Stimulated activated CD4-positive, alpha-beta T cell treated with anti-CD3 and anti-CD28 coated beads, TNF-alpha, amount 100 ng/mL, for 24 hours (primary cell): ENCODE results near the gene KRTAP19-8.

ENCODE experiments used
- DNase-seq, 3 experiments: peaks; one replicate each; pipeline ENCODE4 v3.0.0-alpha.2; 2020; ENCODE audit warnings: low read depth in 3 of 3

Gene KRTAP19-8, protein sequence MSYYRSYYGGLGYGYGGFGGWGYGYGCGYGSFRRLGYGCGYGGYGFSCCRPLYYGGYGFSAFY

DNA sequence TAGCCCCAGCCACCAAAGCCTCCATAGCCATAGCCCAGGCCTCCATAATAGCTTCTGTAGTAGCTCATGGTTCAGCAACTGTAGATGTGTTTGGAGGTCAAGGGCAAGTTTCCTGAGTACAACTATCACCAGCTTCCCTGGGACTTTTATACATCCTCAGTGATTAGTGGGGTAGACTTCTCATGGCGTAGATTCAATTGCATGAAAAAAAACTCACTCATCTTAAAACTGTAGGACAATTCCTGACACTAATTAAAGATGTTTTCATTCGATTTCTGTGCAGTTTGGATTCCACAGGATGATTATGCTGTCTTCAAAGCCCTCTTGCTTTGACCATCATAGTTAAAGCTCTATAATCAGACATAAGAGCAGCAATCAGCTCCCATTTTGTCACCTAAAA is at the start of gene KRTAP19-8:
KRTAP19-8 (minus strand) TSS at position 101 of the 400 bp plus-strand sequence; CDS start at position 68, 33 bp downstream.
- no peak for DNase-seq

DNA sequence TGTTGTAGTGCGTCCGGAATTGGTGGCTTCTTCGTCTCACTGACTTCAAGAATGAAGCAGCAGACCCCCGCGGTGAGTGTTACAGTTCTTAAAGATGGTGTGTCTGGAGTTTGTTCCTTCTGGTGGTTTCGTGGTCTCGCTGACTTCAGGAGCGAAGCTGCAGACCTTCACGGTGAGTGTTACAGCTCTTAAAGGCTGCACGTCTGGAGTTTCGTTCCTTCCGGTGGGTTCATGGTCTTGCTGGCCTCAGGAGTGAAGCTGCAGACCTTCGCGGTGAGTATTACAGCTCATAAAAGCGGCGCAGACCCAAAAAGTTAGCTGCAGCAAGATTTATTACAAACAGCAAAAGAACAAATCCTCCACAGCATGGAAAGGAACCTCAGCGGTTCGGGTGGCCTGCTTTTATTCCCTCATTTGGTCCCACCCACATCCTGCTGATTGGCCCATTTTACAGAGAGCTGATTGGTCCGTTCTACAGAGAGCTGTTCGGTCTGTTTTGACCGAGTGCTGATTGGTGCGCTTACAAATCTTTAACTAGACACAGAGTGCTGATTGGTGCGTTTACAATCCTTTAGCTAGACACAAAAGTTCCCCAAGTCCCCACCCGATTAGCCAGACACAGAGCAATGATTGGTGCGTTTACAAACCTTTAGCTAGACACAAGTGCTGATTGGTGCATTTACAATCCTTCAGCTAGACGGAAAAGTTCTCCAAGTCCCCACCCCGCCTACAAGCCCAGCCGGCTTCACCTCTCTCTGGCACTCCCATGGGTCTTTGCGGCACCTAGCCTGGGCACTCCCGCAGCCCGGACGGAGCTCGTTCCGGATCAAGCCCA is 49.6 kb upstream of the KRTAP19-8 start:
- no peak for DNase-seq

DNA sequence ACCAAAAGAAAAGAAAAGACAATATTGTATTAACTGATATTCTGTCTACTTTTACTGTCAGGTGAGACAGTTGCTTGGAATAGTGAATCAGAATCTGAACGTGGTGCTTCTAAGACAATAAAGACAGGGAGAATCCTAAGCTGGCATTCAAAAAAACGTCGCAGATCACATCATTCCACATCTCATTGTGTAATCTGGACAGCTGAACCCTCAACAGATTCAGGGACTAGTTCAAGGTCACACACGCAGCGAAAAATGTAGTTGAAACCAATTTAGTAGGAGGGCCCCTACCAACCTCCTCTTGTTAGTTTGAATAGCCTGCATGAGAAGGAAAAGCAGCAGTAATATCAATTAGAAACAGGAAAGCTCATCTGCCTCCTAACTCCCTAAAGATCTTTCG is 46.4 kb upstream of the KRTAP19-8 start:
- DNase-seq = no peak

DNA sequence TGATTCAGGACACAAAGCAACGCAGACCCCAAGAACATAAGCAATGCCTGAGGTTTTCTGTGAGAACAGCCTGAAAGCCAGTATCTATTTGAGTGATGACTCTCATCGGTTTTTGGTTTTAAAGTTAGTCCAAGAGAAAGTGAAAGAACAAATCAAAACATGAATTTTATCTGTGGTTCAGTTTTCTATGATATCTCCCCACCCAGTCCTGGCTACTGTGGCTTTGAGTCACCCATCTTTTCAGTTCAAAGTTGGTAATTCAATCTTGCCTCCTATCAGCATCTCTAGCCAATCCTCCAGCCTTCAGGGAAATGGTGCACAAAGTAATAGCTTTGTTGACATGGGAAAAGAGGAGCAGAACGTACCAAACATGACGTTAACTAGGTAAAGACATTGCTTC is 40.5 kb upstream of the KRTAP19-8 start:
- no peak for DNase-seq

DNA sequence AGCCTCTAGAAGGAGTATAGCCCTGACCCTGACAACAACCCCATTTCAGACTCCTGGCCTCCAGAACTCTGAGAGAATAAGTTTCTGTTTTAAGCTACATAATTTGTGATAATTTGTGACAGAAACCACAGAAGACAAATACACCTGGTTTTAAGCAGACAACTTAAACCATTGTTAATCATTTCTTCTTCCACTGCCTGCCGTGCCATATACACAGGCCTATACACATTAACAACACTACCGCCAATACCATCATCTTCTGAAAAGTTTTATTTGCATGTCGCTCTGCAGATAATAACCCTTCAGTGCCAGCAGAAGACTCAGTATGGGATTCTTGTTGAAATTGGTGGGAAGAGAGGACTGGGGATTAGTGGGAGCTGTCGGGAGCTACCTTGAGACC is 39.9 kb upstream of the KRTAP19-8 start:
- no peak for DNase-seq

DNA sequence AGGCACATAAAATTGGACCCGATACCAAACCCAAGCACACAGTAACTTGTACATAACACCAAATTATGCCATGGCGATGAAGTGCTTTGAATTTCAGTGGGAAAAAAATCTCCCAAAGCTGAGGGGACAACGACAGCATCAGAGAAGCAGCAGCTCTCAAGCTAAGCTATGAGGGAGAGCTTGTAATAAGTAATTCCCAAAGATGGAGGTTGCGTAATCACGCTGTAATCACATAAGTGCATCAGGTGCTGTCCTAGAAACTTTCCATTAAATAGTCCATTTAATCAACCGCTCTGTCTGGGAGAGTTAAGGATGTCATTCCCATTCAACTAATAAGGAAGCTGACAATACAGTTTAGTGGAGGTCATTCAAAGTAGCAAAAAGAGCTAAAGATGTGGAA is 37.6 kb upstream of the KRTAP19-8 start:
- DNase-seq = no peak

DNA sequence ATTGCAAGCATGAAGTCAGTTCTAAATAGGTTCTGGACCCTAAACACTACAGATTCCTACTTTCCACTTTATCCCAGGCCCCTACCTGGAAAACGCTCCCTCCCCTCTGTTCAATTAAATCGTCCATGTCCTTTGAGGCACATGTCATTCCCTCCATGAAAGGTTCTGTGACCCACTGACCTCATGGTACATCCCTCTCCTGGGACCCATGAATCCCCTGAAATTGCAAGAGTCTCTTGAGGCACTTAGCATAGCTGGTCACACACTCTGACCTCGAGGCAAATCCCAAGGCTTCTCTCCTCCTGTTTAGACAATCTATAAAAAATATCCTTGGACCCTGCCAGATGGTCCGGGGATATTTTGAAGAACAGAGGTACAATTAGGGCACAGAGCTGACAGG is 34.3 kb upstream of the KRTAP19-8 start:
- DNase-seq = no peak

DNA sequence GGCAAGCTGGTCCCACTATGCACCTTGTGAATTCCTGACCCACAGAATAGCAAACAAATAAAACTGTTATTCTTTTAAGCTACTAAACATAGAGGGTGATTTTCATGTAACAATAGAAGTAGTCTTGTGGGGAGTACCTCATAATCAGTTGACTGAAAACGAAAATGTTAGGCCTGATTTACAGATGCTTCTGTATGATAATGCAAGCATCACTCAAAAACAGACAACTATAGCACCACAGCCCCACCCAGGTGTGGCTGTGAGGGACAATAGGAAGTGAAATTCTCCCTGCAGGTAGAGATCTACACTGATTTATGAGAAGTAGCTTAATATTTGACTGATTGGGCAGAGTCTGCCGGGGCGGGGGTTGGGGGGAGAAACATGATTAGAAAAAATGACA is 26.5 kb upstream of the KRTAP19-8 start:
- DNase-seq = no peak

DNA sequence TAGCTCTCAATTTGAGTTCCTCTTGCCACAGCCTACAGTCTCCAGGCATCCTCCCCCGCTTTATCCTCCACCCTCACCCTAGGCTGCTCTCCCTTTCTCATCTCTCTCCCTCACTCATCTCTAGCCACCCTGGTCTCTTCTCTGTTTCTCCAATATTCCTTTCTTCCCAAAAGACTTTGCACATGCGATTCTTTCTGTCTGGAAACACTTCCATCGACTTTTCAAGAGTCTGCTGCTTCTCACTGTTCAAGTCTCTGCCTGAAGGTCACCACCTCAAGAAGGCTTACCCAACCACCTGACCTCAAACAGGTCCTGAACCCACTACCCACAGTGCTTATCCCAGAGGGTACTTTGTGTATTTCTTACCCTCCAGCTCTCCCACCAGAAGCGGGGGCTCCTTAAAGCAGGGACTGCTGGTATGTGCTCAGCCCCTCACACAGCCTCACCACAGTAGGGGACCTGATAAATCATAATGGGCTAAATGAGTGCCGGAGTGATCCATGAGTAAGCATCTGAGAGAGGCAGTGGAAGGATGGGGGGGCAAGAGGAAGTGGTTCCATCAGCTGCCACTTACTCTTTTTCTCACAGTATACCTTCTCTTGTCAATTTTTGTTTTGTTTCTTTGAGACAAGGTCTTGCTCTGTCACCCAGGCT is 14.3 kb upstream of the KRTAP19-8 start:
- no peak for DNase-seq

DNA sequence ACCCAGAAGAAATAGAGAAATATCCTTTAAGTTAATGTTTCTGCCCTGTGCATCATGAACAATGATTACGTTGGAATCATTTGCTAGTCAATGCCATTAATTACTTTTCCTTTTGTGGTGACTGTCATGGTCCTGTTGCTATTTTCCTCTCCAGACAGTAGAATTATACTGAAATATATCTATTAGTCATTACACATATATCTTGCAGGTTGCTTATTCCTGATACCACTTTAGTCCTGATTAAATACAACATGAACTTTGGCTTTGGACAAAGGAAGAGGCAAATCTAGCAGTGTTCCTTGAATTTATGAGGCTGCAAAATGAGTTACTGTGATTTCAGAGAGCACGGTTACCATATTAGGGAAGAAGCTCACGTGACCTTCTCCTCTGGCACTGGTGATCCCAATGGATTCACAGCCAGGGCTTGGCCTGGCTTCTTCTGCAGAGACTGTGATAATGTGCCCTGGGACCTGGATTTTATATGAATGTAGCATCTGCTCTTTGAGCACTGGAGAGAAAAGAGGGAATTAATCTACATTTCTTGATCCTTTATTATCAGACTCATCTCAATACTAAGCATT is 12.4 kb upstream of the KRTAP19-8 start:
- DNase-seq = no peak

DNA sequence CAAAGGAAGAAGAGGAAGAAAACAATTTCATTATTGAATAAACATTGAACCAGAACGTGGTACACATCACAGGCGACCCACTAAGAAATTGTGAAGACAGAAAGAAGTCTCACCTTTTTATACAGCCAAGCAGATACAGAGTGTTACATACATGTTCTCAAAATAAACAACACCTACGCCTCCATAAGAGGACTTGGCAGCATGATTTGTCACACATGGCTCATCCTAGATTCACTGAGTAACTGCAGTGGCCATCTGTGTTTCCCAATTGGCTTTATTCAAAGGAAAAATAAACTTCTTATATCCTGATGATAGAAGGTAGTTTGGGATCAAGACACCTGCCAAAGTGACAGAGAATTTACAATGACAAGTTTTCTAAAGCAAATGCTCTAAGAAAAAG is 7.6 kb upstream of the KRTAP19-8 start:
- DNase-seq = no peak

DNA sequence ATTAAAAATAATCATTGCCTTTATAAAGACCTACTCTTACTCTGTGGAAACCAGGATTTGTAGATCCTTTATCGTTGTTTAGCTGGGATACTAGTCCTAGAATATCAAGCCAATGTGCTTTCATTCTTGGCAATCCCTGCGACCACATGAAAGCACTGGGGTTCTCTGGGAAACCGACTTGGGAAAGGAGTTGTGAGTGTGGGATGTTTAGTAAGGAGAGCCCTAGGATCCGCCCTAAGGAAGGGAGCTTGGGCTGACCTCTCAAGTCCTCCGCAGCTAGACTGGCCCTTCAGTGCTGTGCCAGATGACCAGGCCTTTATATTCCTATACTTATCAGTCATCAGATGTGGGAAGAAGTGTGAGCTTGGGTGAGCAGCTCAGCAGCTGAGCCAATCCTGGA is 5.2 kb upstream of the KRTAP19-8 start:
- no peak for DNase-seq

DNA sequence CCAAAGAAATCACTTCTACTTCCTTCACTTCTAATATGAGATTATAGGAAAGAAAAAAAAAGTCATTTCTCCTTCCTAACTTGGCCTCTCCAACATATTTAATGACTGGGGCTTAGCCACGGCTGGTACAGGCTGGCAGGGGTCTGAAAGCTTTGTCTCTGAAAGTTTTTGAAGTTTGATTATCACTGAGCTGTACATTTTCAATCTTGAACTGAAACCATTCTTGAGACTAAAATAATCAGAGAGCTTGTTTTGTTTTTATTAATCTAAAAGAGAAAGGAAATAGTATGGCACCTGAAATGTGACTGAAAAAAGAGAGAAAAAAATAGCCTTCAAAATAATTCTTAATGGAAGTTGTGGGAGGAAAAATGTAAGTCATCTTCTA is 3.8 kb upstream of the KRTAP19-8 start:
- DNase-seq = no peak

DNA sequence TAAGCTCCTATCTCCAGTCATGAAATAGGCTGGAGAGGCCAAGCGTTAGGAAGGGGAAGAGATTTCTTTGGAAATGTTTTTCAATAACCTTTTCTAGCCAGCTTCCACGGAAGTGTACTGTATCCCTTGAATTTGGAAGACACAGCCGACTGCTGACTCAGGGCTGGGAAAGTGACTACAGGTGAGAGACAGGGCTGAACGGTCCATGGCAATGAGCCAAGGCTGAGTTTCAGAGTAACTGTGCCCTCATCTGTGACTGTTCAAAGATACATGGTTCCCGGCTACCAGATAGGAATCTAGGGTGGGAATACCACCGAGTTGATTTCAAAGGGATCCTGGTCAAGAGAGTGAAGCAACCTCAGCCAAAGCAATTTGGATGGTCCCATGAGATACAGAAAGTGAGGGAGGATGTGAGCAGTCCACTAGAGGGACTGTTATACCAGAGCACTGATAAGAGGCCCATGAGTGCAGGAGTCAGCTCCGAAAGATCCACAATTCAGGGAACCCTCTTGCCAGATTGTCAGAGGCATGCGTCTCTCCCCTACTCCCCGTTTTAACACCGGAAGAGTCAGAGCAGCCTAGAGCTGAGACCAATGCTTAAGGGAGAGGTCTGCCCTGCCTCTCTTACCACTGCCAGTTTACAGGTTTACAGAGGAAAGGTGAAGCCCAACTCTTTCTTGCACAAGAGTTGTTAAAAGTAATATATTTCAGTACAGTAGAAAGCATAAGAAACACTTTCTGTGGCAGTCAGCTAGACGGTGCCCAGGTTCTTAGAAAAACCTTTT is 3.2 kb upstream of the KRTAP19-8 start:
- no peak for DNase-seq

DNA sequence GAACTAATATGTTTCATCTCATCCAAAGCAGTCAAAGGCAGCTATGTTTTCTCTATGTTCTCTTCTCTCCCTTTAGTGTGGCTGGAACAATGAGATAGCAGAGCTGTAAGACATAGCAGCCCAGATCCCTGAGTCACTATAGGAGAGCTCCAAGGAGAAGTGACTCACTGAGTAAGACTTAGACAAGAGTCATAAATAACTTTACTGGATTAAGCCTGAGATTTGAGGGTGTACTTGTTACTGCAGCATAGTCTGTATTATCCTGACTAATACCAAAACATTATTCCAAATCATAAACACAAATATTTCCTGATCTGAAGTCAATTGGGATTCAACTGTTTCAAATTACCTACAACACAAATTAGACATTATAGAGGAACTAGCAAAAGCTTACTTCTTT is 3.9 kb downstream of the KRTAP19-8 start:
- DNase-seq = no peak

DNA sequence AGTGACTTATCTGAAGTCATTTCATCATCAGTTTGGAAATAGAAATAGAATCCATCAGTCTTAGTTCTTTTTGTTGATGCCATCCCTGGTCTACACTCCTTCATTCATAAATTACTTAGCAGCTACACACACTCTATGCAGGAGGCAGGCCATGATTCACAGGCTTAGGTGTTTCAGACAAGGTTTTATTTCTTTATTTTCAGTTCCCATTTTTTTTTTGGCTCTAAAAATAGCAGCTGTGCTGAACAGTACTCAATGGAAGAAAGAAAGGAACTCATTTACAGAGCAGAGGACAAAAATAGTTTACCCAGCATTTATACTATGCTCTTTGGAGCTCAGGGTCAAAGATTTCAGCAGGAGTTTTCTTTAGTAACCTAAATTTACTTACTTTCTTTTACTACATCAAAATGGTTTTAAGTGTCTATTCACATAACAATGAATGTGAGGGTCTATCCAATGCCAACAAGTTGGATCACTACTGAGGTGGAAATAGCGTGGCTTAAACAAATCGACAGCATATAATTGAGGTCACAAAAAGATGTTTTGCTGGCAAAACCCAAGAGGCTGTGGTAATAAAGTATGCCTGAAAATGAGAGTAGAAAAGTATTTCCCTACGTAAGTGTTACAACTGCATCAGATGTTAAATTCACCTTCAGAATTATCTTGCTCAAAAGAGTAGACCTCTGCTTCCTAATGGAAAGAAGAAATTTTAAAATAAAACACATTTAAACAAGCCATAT is 7.7 kb downstream of the KRTAP19-8 start:
- DNase-seq = no peak

DNA sequence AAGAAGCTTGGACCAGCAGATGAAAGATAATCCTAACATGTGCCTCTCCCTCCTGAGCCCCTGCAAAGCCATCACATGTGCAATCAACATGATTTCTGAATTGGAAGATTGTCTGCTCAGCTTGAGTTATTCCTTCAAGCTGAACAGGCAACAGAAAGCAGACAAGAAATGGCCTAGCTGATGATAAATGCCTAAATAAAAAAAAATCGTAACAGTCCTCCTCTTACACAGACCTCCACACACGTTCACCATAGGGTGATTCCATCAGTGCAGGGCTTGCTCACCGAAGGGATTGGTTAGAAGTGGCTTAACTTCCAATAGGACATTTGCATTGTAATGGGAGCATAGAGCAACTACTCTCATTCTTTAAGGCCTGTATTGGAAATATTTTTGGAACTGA is 14.6 kb downstream of the KRTAP19-8 start:
- no peak for DNase-seq

DNA sequence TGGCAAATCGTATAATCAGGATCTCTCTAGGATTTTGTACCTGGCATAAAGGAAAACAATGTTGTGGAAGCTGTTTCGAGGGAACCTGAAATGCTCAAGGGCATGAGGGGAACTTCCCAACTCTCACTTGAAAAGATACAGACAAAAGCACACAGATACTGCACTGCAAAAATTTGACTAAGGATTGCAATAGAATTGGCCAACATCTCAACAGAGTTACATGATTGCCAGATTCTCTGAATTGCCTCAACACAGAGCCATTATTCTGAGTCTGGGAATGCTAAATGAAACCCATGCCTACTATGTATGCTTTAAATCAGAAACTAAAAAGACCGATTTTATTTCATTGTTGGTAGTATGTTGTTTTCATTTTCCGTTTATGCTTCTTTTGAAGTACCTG is 16.0 kb downstream of the KRTAP19-8 start:
- DNase-seq = no peak

DNA sequence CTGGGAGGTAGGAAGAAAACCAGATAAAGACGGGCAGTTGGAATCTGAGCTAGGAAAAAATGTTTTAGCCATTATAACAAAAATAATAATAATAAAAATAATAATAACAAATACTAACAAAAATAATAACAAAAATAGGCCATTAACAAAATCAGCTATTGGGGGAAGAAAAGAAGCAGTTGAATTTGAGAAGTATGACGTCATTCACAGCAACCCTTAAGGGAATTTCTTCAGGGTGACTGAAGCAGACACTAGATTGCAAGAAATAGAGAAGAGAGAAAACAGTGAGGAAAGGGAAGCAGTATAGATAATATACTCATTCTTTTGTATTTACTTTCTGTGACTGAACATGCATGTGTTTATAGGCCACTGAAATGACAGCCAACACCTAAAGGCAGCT is 20.0 kb downstream of the KRTAP19-8 start:
- DNase-seq = no peak

DNA sequence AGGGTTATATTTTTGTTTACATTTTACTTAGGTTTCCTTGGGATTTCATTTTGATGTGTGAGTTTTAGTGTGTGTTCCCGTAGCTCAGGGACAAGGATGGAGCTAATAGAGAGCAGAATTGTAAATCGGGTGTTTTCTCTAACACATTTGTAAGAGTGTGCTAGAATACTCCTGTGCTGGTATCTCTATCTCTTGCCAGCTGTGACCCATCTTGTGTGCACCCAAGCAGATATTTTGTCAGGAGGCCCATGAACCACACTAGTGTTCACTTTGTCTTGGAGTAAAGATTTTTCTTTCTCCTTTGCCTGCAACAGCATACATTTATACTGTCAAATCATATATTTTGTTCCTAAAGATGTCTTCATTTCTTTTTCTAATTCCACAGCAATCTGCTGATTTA is 23.4 kb downstream of the KRTAP19-8 start:
- DNase-seq = no peak
